Esophagus muscularis mucosa (tissue), 4 donors: ENCODE measurements around the gene SARS1. TPM values are rescaled to one million over a fixed set of nuclear protein-coding genes. Genes with fewer than 3 reads are reported as not detected.

ENCODE experiments used
- DNase-seq: peaks from one replicate; pipeline ENCODE4 v3.0.0-alpha.2; 2017; ENCODE audit errors: extremely low spot score
- H3K27ac ChIP-seq, 4 donors: fragments of 200-600 bp; sonication (generic); replicated peaks in 1 of 4; 1 replicate in 3 of 4; 2 replicates in 1 of 4; pipeline ENCODE4 v1.5.1; 2016 to 2019; ENCODE audit warnings: mild to moderate bottlenecking in 1 of 4
- H3K27me3 ChIP-seq, 4 donors: fragments of 200-600 bp; sonication (generic); one replicate each; pipeline versions ENCODE4 v1.5.1 to v1.6.0; 2016 to 2019
- H3K36me3 ChIP-seq, 4 donors: fragments of 200-600 bp; sonication (generic); one replicate each; pipeline ENCODE4 v1.5.1; 2016 to 2019
- H3K4me1 ChIP-seq, 4 donors: fragments of 200-600 bp; sonication (generic); one replicate each; pipeline ENCODE4 v1.5.1; 2016 to 2019
- H3K4me3 ChIP-seq, 4 donors: fragments of 200-600 bp; sonication (generic); 1 replicate in 2 of 4; 2 replicates in 2 of 4; pipeline ENCODE4 v1.5.1; 2016 to 2019; ENCODE audit warnings: mild to moderate bottlenecking in 4 of 4, moderate library complexity in 1 of 4
- H3K9me3 ChIP-seq, 4 donors: fragments of 200-600 bp; sonication (generic); 1 replicate in 3 of 4; 2 replicates in 1 of 4; pipeline ENCODE4 v1.5.1; 2016 to 2019
- EP300 ChIP-seq: sonication (generic); formaldehyde crosslinking; IDR thresholded peaks from one replicate; pipeline ENCODE4 v1.6.1; 2017; ENCODE audit warnings: antibody characterized with exemption
- POLR2A ChIP-seq: fragments of 450-650 bp; IDR thresholded peaks from one replicate; pipeline ENCODE4 v1.6.1; 2017; ENCODE audit warnings: antibody characterized with exemption, moderate library complexity, mild to moderate bottlenecking, low read depth
- POLR2AphosphoS5 ChIP-seq, 2 donors: sonication (generic); formaldehyde crosslinking; IDR thresholded peaks; one replicate each; pipeline ENCODE4 v1.6.1; 2017; ENCODE audit warnings: antibody characterized with exemption in 2 of 2
- WGBS: methylation state at CpG from one replicate; pipeline ENCODE4 v1.1.5; 2018; 5-methylcytosine and 5-hydroxymethylcytosine counted together
- intact Hi-C: fragments of 100-400 bp; cut with DNase I; formaldehyde crosslinking; loops from one replicate; pipeline ENCODE4 v1.15.1; 2023
- total RNA-seq, 4 donors: library from RNA; depleted of rRNA; stranded (reverse); fragments of >200 nt; gene quantifications; one replicate each; pipeline versions ENCODE4 v1.1.0 to v1.2.1, GENCODE V29; 2016
- TF ChIP-seq, protein P1 (sequence below), 3 experiments: fragments of 200-600 bp in 2 of 3; fragments of 450-650 bp in 1 of 3; sonication (generic) in 2 of 3; IDR thresholded peaks; one replicate each; pipeline ENCODE4 v1.5.1; 2017 to 2019; ENCODE audit warnings: antibody characterized with exemption in 3 of 3, mild to moderate bottlenecking in 2 of 3, moderate library complexity in 1 of 3

The SARS1 gene
- total RNA-seq, 4 donors from 2014 or later: 125 to 180 (median 144) TPM

DNA sequence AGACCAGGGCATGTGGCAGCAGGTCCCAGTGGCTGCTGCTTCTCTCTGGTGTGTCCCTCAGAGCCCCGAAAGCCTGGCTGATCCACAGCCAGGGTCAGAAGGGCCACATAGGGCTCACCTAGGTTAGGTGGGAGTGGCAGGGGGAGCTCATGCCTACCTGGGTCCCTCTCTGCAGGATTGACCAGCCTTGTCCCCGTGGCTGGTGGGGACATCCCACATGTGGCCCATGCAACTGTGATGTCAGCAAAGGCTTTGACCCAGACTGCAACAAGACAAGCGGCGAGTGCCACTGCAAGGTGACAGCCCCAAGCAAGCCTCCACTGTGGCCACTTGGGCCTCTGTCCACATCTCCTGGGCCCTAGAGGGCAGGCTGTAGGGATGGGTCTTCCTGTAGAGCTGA is 51.3 kb downstream of the SARS1 start:
- no CpG with 5 or more reads among the region's 4 CpGs for WGBS
- intact Hi-C loops: no loop called here

DNA sequence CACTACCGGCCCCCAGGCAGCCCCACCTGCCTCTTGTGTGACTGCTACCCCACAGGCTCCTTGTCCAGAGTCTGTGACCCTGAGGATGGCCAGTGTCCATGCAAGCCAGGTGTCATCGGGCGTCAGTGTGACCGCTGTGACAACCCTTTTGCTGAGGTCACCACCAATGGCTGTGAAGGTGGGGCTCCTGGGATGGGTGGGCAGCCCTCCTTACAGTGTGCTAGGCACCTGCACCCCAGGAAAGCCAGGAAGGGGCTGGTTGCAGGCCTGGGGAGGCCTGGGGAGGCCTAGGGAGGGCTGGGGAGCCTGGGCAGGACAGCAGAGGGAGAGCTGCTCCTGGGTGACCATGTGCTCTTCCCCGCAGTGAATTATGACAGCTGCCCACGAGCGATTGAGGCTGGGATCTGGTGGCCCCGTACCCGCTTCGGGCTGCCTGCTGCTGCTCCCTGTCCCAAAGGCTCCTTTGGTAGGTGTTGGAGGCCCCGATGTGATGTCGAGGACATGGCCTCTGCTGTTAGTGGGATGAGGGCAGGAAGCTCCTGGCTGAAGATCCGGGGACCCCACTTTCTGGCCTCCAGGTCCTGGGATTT is 52.1 kb downstream of the SARS1 start:
- DNase-seq: no peak
- Histone ChIP-seq H3K27me3 (no peaks in the 10 kb centered on the region), H3K9me3 (no peaks in the 10 kb centered on the region), H3K4me3 (no peak overlapping the region), H3K27ac (no peak overlapping the region), H3K4me1 (peaks cover 4 to 22% (median 17%) of the 10 kb centered on the region in 4 donors), H3K36me3 (peaks cover 0 to 83% (median 39%) of the 10 kb centered on the region in 4 donors)
- intact Hi-C loops: no loop called here
- 93% methylated on average over 10 of the region's 13 CpGs for WGBS
- TF ChIP-seq, protein P1, sequence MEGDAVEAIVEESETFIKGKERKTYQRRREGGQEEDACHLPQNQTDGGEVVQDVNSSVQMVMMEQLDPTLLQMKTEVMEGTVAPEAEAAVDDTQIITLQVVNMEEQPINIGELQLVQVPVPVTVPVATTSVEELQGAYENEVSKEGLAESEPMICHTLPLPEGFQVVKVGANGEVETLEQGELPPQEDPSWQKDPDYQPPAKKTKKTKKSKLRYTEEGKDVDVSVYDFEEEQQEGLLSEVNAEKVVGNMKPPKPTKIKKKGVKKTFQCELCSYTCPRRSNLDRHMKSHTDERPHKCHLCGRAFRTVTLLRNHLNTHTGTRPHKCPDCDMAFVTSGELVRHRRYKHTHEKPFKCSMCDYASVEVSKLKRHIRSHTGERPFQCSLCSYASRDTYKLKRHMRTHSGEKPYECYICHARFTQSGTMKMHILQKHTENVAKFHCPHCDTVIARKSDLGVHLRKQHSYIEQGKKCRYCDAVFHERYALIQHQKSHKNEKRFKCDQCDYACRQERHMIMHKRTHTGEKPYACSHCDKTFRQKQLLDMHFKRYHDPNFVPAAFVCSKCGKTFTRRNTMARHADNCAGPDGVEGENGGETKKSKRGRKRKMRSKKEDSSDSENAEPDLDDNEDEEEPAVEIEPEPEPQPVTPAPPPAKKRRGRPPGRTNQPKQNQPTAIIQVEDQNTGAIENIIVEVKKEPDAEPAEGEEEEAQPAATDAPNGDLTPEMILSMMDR (IDR thresholded peaks at IDR 0.05): no peak

More for the DNA sequence above, 51.3 kb downstream of the SARS1 start:
- H3K4me1 ChIP-seq: peaks cover 4 to 22% (median 17%) of the 10 kb centered on the region in 4 donors
- H3K36me3 ChIP-seq: peaks cover 0 to 80% (median 37%) of the 10 kb centered on the region in 4 donors
- no peaks in the 10 kb centered on the region for H3K9me3 ChIP-seq
- H3K4me3 ChIP-seq: no peak overlapping the region
- TF ChIP-seq, protein P1 (IDR thresholded peaks at IDR 0.05): no peak
- TF ChIP-seq EP300 (no peak), POLR2A (no peak), POLR2AphosphoS5 (IDR thresholded peaks at IDR 0.05) (no peak)
- H3K27ac ChIP-seq: no peak overlapping the region
- no peak for DNase-seq
- H3K27me3 ChIP-seq: no peaks in the 10 kb centered on the region

DNA sequence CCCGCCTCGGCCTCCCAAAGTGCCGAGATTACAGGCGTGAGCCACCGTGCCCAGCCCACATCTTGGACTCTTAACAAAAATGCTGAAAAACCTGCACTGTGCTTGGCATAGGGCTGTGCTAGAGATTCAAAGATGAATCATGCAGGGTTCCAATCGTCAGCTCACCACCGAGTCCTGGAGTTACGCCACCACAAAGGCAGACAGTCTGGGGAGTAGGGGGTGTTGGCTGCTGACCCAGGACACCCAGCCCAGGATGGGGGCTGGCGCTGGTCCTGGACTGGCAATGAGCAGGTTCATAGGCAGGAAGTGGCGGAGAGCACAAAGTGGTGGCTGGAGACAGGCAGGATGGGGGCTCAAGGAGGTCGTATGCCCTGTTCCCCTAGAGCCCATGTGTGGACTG is 53.2 kb downstream of the SARS1 start:
- Histone ChIP-seq H3K36me3 (peaks cover 0 to 83% (median 37%) of the 10 kb centered on the region in 4 donors), H3K4me3 (no peak overlapping the region), H3K27me3 (no peaks in the 10 kb centered on the region), H3K9me3 (no peaks in the 10 kb centered on the region), H3K4me1 (peaks cover 4 to 22% (median 17%) of the 10 kb centered on the region in 4 donors), H3K27ac (no peak overlapping the region)
- DNase-seq: no peak
- TF ChIP-seq POLR2AphosphoS5 (IDR thresholded peaks at IDR 0.05) (no peak), POLR2A (no peak), EP300 (no peak)
- TF ChIP-seq, protein P1 (IDR thresholded peaks at IDR 0.05): no peak
- 91% methylated on average over 10 of the region's 11 CpGs for WGBS
- intact Hi-C loops: no loop called here

DNA sequence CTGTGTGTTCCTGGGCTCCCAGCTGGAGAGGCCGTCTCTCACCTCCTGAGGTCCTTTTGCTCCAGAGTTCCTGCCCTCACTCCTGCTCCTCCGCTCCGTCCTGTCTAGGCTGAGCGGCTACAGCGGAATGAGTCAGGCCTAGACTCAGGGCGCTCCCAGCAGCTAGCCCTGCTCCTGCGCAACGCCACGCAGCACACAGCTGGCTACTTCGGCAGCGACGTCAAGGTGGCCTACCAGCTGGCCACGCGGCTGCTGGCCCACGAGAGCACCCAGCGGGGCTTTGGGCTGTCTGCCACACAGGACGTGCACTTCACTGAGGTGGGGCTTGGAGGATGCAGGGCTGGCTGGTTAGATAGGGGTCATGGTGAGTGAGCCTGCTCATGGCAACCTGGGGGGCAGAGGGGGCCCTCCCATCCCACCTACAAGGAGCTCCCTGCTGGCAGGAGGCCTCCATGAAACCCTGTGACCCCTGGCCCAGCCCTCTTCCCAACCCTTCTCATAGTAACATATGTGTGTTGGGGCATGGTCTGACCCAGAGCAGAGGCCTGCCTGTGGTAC is 54.1 kb downstream of the SARS1 start:
- Histone ChIP-seq H3K27ac (no peak overlapping the region), H3K4me3 (no peak overlapping the region), H3K4me1 (peaks cover 4 to 21% (median 15%) of the 10 kb centered on the region in 4 donors), H3K36me3 (peaks cover 0 to 85% (median 37%) of the 10 kb centered on the region in 4 donors), H3K9me3 (no peaks in the 10 kb centered on the region), H3K27me3 (no peaks in the 10 kb centered on the region)
- DNase-seq: no peak
- TF ChIP-seq POLR2AphosphoS5 (IDR thresholded peaks at IDR 0.05) (no peak), POLR2A (no peak), EP300 (no peak)
- TF ChIP-seq, protein P1 (IDR thresholded peaks at IDR 0.05): no peak
- intact Hi-C loops: no loop called here
- 93% methylated on average over 3 of the region's 17 CpGs for WGBS
